Prostate gland (tissue), 2 donors: Measurements from ENCODE around the gene ZNF280C.

Source experiments
- CTCF ChIP-seq, 4 experiments: fragments of 200-600 bp in 2 of 4; fragments of 450-650 bp in 2 of 4; sonication (generic) in 2 of 4; IDR thresholded peaks; 1 replicate in 3 of 4; 2 replicates in 1 of 4; pipeline ENCODE4 v1.5.1; 2016 to 2019; ENCODE audit warnings: antibody characterized with exemption in 4 of 4, mild to moderate bottlenecking in 2 of 4, moderate library complexity in 2 of 4
- POLR2A ChIP-seq: fragments of 450-650 bp; IDR thresholded peaks from one replicate; pipeline ENCODE4 v1.6.1; 2016; ENCODE audit warnings: antibody characterized with exemption, mild to moderate bottlenecking
- POLR2AphosphoS5 ChIP-seq: sonication (generic); formaldehyde crosslinking; IDR thresholded peaks from one replicate; pipeline ENCODE4 v1.6.1; 2017; ENCODE audit warnings: antibody characterized with exemption

GRCh38 chrX:130179579-130180215, 89.0 kb downstream of the ZNF280C start:
- no peak for TF ChIP-seq CTCF (IDR thresholded peaks at IDR 0.05)
- TF ChIP-seq POLR2A: no peak
- no peak for TF ChIP-seq POLR2AphosphoS5
